H9 (cell line): ENCODE data around the gene PDXDC1. TPM values are rescaled to one million over a fixed set of nuclear protein-coding genes. Genes with fewer than 3 reads are reported as not detected.
A peak's percentile ranks its signal among the peaks of the same experiment; 100 is the strongest.

Source experiments
- DNase-seq: peaks from one replicate; pipeline ENCODE4 v3.0.0-alpha.2; 2017
- H2AFZ ChIP-seq: one replicate; pipeline ENCODE4 v1.6.1; 2013; ENCODE audit warnings: mild to moderate bottlenecking, low read length, control low read depth, moderate library complexity
- H2AK5ac ChIP-seq: 2 replicates; pipeline ENCODE4 v1.6.1; 2013; ENCODE audit warnings: low read length, control low read depth, mixed read lengths; ENCODE audit not compliant: insufficient read length
- H2BK120ac ChIP-seq: one replicate; pipeline ENCODE4 v1.6.1; 2013; ENCODE audit warnings: low read depth, mild to moderate bottlenecking, low read length, control low read depth, inconsistent platforms; ENCODE audit not compliant: poor library complexity, severe bottlenecking
- H2BK12ac ChIP-seq: 2 replicates; pipeline ENCODE4 v1.6.1; 2013; ENCODE audit warnings: low read length, control low read depth, mixed read lengths, low read depth; ENCODE audit not compliant: insufficient read length
- H2BK15ac ChIP-seq: 2 replicates; pipeline ENCODE4 v1.6.1; 2013; ENCODE audit warnings: low read depth, low read length, control low read depth
- H2BK20ac ChIP-seq: one replicate; pipeline ENCODE4 v1.6.1; 2013; ENCODE audit warnings: low read depth, mild to moderate bottlenecking, low read length, control low read depth, inconsistent platforms; ENCODE audit not compliant: poor library complexity, severe bottlenecking
- H2BK5ac ChIP-seq: 2 replicates; pipeline ENCODE4 v1.6.1; 2013; ENCODE audit warnings: low read length, control low read depth, mixed read lengths; ENCODE audit not compliant: insufficient read length
- H3K14ac ChIP-seq: 2 replicates; pipeline ENCODE4 v1.6.1; 2013; ENCODE audit warnings: low read length, control low read depth; ENCODE audit not compliant: insufficient read depth
- H3K18ac ChIP-seq: 2 replicates; pipeline ENCODE4 v1.6.1; 2013; ENCODE audit warnings: low read depth, mild to moderate bottlenecking, mixed read lengths, low read length, control low read depth; ENCODE audit not compliant: insufficient read length
- H3K23ac ChIP-seq: 2 replicates; pipeline ENCODE4 v1.6.1; 2013; ENCODE audit warnings: low read length, control low read depth, mixed read lengths, low read depth; ENCODE audit not compliant: insufficient read length
- H3K23me2 ChIP-seq: 2 replicates; pipeline ENCODE4 v1.6.1; 2013; ENCODE audit warnings: low read depth, mild to moderate bottlenecking, mixed read lengths, low read length, control low read depth; ENCODE audit not compliant: insufficient read length, poor library complexity, severe bottlenecking
- H3K27ac ChIP-seq: 2 replicates; pipeline ENCODE4 v1.5.1; 2013; ENCODE audit warnings: low read length, control low read depth, mixed read lengths, low read depth; ENCODE audit not compliant: insufficient read length
- H3K27me3 ChIP-seq: 2 replicates; pipeline ENCODE4 v1.6.1; 2013; ENCODE audit warnings: low read length, control low read depth, inconsistent platforms; ENCODE audit not compliant: insufficient read depth
- H3K4ac ChIP-seq: 2 replicates; pipeline ENCODE4 v1.6.1; 2013; ENCODE audit warnings: low read depth, mild to moderate bottlenecking, control low read depth, inconsistent platforms, low read length, moderate library complexity
- H3K4me1 ChIP-seq: 2 replicates; pipeline ENCODE4 v1.6.1; 2013; ENCODE audit warnings: low read length, control low read depth, inconsistent platforms; ENCODE audit not compliant: insufficient read depth
- H3K4me2 ChIP-seq: 2 replicates; pipeline ENCODE4 v1.6.1; 2013; ENCODE audit warnings: low read length, control low read depth, mixed read lengths; ENCODE audit not compliant: insufficient read length, insufficient read depth
- H3K56ac ChIP-seq: 2 replicates; pipeline ENCODE4 v1.6.1; 2013; ENCODE audit warnings: low read depth, mild to moderate bottlenecking, mixed read lengths, low read length, control low read depth; ENCODE audit not compliant: insufficient read length
- H3K79me1 ChIP-seq: 2 replicates; pipeline ENCODE4 v1.6.1; 2013; ENCODE audit warnings: low read depth, mild to moderate bottlenecking, moderate library complexity, low read length, control low read depth, inconsistent platforms; ENCODE audit not compliant: insufficient read depth, poor library complexity, severe bottlenecking
- H3K79me2 ChIP-seq: 2 replicates; pipeline ENCODE4 v1.6.1; 2013; ENCODE audit warnings: low read length, control low read depth, inconsistent platforms; ENCODE audit not compliant: insufficient read depth
- H3K9ac ChIP-seq: 2 replicates; pipeline ENCODE4 v1.6.1; 2013; ENCODE audit warnings: low read length, control low read depth, mixed read lengths; ENCODE audit not compliant: insufficient read length; ENCODE audit errors: extremely low read depth
- H3K9me3 ChIP-seq: one replicate; pipeline ENCODE4 v1.6.1; 2013; ENCODE audit warnings: low read depth, low read length, inconsistent platforms; ENCODE audit not compliant: control insufficient read depth
- H3T11ph ChIP-seq: one replicate; pipeline ENCODE4 v1.6.1; 2013; ENCODE audit warnings: mild to moderate bottlenecking, low read length, control low read depth, inconsistent platforms
- H4K20me1 ChIP-seq: one replicate; pipeline ENCODE4 v1.6.1; 2013; ENCODE audit not compliant: control insufficient read depth, insufficient read length, insufficient read depth
- H4K5ac ChIP-seq: 2 replicates; pipeline ENCODE4 v1.6.1; 2013; ENCODE audit warnings: low read depth, mild to moderate bottlenecking, mixed read lengths, low read length, control low read depth; ENCODE audit not compliant: insufficient read length
- H4K8ac ChIP-seq: replicated peaks from 2 replicates; pipeline ENCODE4 v1.6.1; 2013; ENCODE audit warnings: low read length, control low read depth, mixed read lengths, low read depth; ENCODE audit not compliant: insufficient read length
- H4K91ac ChIP-seq: 2 replicates; pipeline ENCODE4 v1.6.1; 2013; ENCODE audit warnings: low read depth, mild to moderate bottlenecking, moderate library complexity, mixed read lengths, low read length, control low read depth; ENCODE audit not compliant: insufficient read length
- H3K27ac Mint-ChIP-seq, 3 experiments: 2 replicates in 2 of 3; 3 replicates in 1 of 3; pipeline ENCODE4 v1.8.0; 2020 to 2021; ENCODE audit warnings: mixed read lengths in 3 of 3, mild to moderate bottlenecking in 1 of 3, moderate library complexity in 1 of 3
- H3K27me3 Mint-ChIP-seq: 2 replicates; pipeline ENCODE4 v1.8.0; 2021; ENCODE audit warnings: low read depth, mild to moderate bottlenecking, moderate library complexity, mixed read lengths
- H3K36me3 Mint-ChIP-seq, 3 experiments: 2 replicates in 2 of 3; 3 replicates in 1 of 3; pipeline ENCODE4 v1.8.0; 2020 to 2021; ENCODE audit warnings: low read depth in 3 of 3, mixed read lengths in 3 of 3; ENCODE audit not compliant: insufficient read depth in 1 of 3
- H3K4me1 Mint-ChIP-seq, 2 experiments: 2 replicates each; pipeline ENCODE4 v1.8.0; 2020; ENCODE audit warnings: mixed read lengths in 2 of 2
- H3K4me3 Mint-ChIP-seq, 2 experiments: 2 replicates in 1 of 2; 3 replicates in 1 of 2; pipeline ENCODE4 v1.8.0; 2020 to 2021; ENCODE audit warnings: mild to moderate bottlenecking in 2 of 2, mixed read lengths in 2 of 2, moderate library complexity in 1 of 2
- H3K9me3 Mint-ChIP-seq, 2 experiments: 2 replicates in 1 of 2; 3 replicates in 1 of 2; pipeline ENCODE4 v1.8.0; 2020; ENCODE audit warnings: mild to moderate bottlenecking in 2 of 2, mixed read lengths in 2 of 2, moderate library complexity in 1 of 2
- WGBS: extraction: QIAGEN DNeasy Blood & Tissue Kit; methylation state at CpG from one replicate; pipeline ENCODE4 v1.1.7; 2013; ENCODE audit warnings: missing lambda C conversion rate, low lambda C conversion rate, mixed read lengths; ENCODE audit not compliant: insufficient read length; ENCODE audit errors: extremely low coverage; 5-methylcytosine and 5-hydroxymethylcytosine counted together
- total RNA-seq: library from RNA; stranded (reverse); gene quantifications from 2 replicates; pipeline ENCODE4 v1.2.1, GENCODE V29; 2021
- TF ChIP-seq, protein P1 (sequence below): fragments of 200-600 bp; sonication (generic); conservative IDR thresholded peaks from 3 replicates; pipeline ENCODE4 v1.8.0; 2021; ENCODE audit warnings: antibody characterized with exemption, mild to moderate bottlenecking

PDXDC1 gene
- total RNA-seq, 1 experiment from 2014 or later: 112 TPM

DNA sequence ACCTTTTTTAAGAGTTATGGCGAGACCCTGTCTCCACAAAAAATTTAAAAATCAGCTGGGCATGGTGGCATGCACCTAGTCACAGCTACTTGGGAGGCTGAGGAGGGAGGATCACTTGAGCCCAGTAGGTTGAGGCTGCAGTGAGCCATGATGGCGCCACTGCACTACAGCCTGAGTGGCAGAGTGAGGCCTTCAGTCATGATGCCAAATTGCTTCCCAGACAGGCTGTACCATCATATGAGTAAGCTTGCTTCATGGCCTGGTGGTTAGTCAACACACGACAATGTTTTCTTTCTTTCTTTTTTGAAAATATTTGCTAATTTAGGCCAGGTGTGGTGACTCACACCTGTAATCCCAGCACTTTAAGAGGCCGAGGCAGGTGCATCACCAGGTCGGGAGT is 68.5 kb downstream of the PDXDC1 start:
- no CpG with 5 or more reads among the region's 5 CpGs for WGBS
- Mint-ChIP-seq H3K27me3 (no peaks in the 10 kb centered on the region), H3K4me1 (no peaks in the 10 kb centered on the region), H3K4me3 (no peak overlapping the region), H3K27ac (peak overlapping the region in 1 of 3 experiments; percentile 48; a peak in 1 of 7 replicates), H3K9me3 (no peaks in the 10 kb centered on the region), H3K36me3 (peaks cover 11 to 61% (median 45%) of the 10 kb centered on the region in 3 experiments; a peak in 6 of 7 replicates)
- no peak overlapping the region for H3T11ph ChIP-seq
- H3K18ac ChIP-seq: no peak overlapping the region
- H3K79me1 ChIP-seq: no peaks in the 10 kb centered on the region
- H2AFZ ChIP-seq: no peak overlapping the region
- no peak overlapping the region for H3K4ac ChIP-seq
- no peak overlapping the region for H3K27ac ChIP-seq
- no peak for DNase-seq
- H2BK12ac ChIP-seq: no peak overlapping the region
- H4K5ac ChIP-seq: no peak overlapping the region
- no peaks in the 10 kb centered on the region for H3K79me2 ChIP-seq
- no peak overlapping the region for H3K14ac ChIP-seq
- H3K4me2 ChIP-seq: no peak overlapping the region
- H2AK5ac ChIP-seq: no peak overlapping the region
- TF ChIP-seq, protein P1, sequence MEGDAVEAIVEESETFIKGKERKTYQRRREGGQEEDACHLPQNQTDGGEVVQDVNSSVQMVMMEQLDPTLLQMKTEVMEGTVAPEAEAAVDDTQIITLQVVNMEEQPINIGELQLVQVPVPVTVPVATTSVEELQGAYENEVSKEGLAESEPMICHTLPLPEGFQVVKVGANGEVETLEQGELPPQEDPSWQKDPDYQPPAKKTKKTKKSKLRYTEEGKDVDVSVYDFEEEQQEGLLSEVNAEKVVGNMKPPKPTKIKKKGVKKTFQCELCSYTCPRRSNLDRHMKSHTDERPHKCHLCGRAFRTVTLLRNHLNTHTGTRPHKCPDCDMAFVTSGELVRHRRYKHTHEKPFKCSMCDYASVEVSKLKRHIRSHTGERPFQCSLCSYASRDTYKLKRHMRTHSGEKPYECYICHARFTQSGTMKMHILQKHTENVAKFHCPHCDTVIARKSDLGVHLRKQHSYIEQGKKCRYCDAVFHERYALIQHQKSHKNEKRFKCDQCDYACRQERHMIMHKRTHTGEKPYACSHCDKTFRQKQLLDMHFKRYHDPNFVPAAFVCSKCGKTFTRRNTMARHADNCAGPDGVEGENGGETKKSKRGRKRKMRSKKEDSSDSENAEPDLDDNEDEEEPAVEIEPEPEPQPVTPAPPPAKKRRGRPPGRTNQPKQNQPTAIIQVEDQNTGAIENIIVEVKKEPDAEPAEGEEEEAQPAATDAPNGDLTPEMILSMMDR: no peak
- H3K23ac ChIP-seq: no peak overlapping the region
- no peak overlapping the region for H2BK20ac ChIP-seq
- H2BK5ac ChIP-seq: no peak overlapping the region
- no peak overlapping the region for H4K91ac ChIP-seq
- H3K23me2 ChIP-seq: no peaks in the 10 kb centered on the region
- no peaks in the 10 kb centered on the region for H3K4me1 ChIP-seq
- no peak overlapping the region for H3K9ac ChIP-seq
- H2BK120ac ChIP-seq: no peak overlapping the region
- no peaks in the 10 kb centered on the region for H3K9me3 ChIP-seq
- H3K56ac ChIP-seq: no peak overlapping the region
- H4K8ac ChIP-seq: no peak overlapping the region
- H4K20me1 ChIP-seq: no peaks in the 10 kb centered on the region
- H3K27me3 ChIP-seq: no peaks in the 10 kb centered on the region
- H2BK15ac ChIP-seq: no peak overlapping the region
